ENCODE results near the gene CES5A. TPM values are rescaled to one million over a fixed set of nuclear protein-coding genes. Genes with fewer than 3 reads are reported as not detected.

Gene CES5A
- total and polyA plus RNA-seq, 10 of the 15 experiments (the other 5 are each of a cell fraction or from before 2014, with no cell fraction given): 0.19 TPM; not detected in 9

GRCh38 chr16:55810451-55810961, 64.7 kb downstream of the CES5A start:
- no TSS peak for BruUV-seq (replicated peaks)
- Histone ChIP-seq H3K9me3 (replicated peaks; ENCODE audit: control insufficient read depth, insufficient read depth, low read length) (no peaks in the 10 kb centered on the region), H3K27ac (ENCODE audit: control insufficient read depth, insufficient read depth) (no peak overlapping the region), H3K9ac (ENCODE audit: control insufficient read depth, insufficient read depth, low read length) (no peak overlapping the region), H3K4me2 (ENCODE audit: control insufficient read depth, insufficient read depth) (no peak overlapping the region), H3K4me3 (no peak overlapping the region), H3K27me3 (replicated peaks in 1 of 2; ENCODE audit: control insufficient read depth in 2 of 2, insufficient read depth in 2 of 2, low read length in 1 of 2) (no peaks in the 10 kb centered on the region; a peak in 1 of 4 replicates), H3K79me2 (ENCODE audit: control insufficient read depth, insufficient read depth, low read length) (no peaks in the 10 kb centered on the region), H4K20me1 (ENCODE audit: control insufficient read depth, insufficient read depth) (no peaks in the 10 kb centered on the region), H3K36me3 (ENCODE audit: control insufficient read depth in 2 of 2, insufficient read depth in 2 of 2, low read length in 1 of 2) (no peaks in the 10 kb centered on the region), H2AFZ (ENCODE audit: control insufficient read depth, low read depth, low read length) (no peak overlapping the region), H3K4me1 (ENCODE audit: control insufficient read depth, insufficient read depth, low read length) (no peaks in the 10 kb centered on the region)
- FAIRE-seq (no peak), DNase-seq (ENCODE audit: low read depth, low spot score) (no peak), ATAC-seq (no peak)
- intact Hi-C loops (cut with micrococcal nuclease; ENCODE audit: unreplicated experiment) (no loop called here), in situ Hi-C loops (cut with MboI) (no loop called here)
- ChIA-PET CTCF (no interaction called here), RAD21 (ENCODE audit: unreplicated experiment) (no interaction called here), POLR2A (no interaction called here), SMC1A (ENCODE audit: uncharacterized antibody, unreplicated experiment) (no interaction called here)
- TF ChIP-seq JUND (IDR thresholded peaks at IDR 0.05; ENCODE audit: low read depth, low read length): no peak
- no peak for TF ChIP-seq BHLHE40 (IDR thresholded peaks at IDR 0.05; ENCODE audit: borderline replicate concordance in 1 of 2, low read depth in 2 of 2, low read length in 1 of 2)
- no peak for TF ChIP-seq E2F4 (IDR thresholded peaks at IDR 0.05; ENCODE audit: low read depth, low read length)
- no peak for TF ChIP-seq IKZF1 (conservative IDR thresholded peaks at IDR 0.05)
- no peak for TF ChIP-seq TCF3 (IDR thresholded peaks at IDR 0.05; ENCODE audit: borderline replicate concordance, insufficient read depth, low read depth, low read length)
- 18% methylated on average over 8 of the region's 8 CpGs for WGBS (ENCODE audit: insufficient coverage, insufficient replicate concordance, low lambda C conversion rate, missing lambda C conversion rate)

GRCh38 chr16:55809851-55810250, 65.3 kb downstream of the CES5A start:
- Histone ChIP-seq H3K4me3 (no peak overlapping the region), H3K27ac (ENCODE audit: control insufficient read depth, insufficient read depth) (no peak overlapping the region), H3K36me3 (ENCODE audit: control insufficient read depth in 2 of 2, insufficient read depth in 2 of 2, low read length in 1 of 2) (no peaks in the 10 kb centered on the region), H3K9ac (ENCODE audit: control insufficient read depth, insufficient read depth, low read length) (no peak overlapping the region), H2AFZ (ENCODE audit: control insufficient read depth, low read depth, low read length) (no peak overlapping the region), H3K27me3 (replicated peaks in 1 of 2; ENCODE audit: control insufficient read depth in 2 of 2, insufficient read depth in 2 of 2, low read length in 1 of 2) (no peaks in the 10 kb centered on the region; a peak in 1 of 4 replicates), H3K9me3 (replicated peaks; ENCODE audit: control insufficient read depth, insufficient read depth, low read length) (no peaks in the 10 kb centered on the region), H3K4me1 (ENCODE audit: control insufficient read depth, insufficient read depth, low read length) (no peaks in the 10 kb centered on the region), H4K20me1 (ENCODE audit: control insufficient read depth, insufficient read depth) (no peaks in the 10 kb centered on the region), H3K79me2 (ENCODE audit: control insufficient read depth, insufficient read depth, low read length) (no peaks in the 10 kb centered on the region), H3K4me2 (ENCODE audit: control insufficient read depth, insufficient read depth) (no peak overlapping the region)
- CTCF ChIA-PET: no interaction called here
- 9% methylated on average over 4 of the region's 4 CpGs for WGBS (ENCODE audit: insufficient coverage, insufficient replicate concordance, low lambda C conversion rate, missing lambda C conversion rate)
- FAIRE-seq (no peak), DNase-seq (ENCODE audit: low read depth, low spot score) (no peak), ATAC-seq (no peak)
- in situ Hi-C loops (cut with MboI): no loop called here
- RAD21 ChIA-PET (ENCODE audit: unreplicated experiment): no interaction called here
- intact Hi-C loops (cut with micrococcal nuclease; ENCODE audit: unreplicated experiment): no loop called here
- BruUV-seq (replicated peaks): no TSS peak
- POLR2A ChIA-PET: no interaction called here
- SMC1A ChIA-PET (ENCODE audit: uncharacterized antibody, unreplicated experiment): no interaction called here
- no peak for TF ChIP-seq DPF2 (IDR thresholded peaks at IDR 0.05)
- TF ChIP-seq MXI1 (IDR thresholded peaks at IDR 0.05; ENCODE audit: low read depth, low read length): no peak
- TF ChIP-seq BCLAF1 (IDR thresholded peaks at IDR 0.05): no peak
- no peak for TF ChIP-seq MEF2A (IDR thresholded peaks at IDR 0.05; ENCODE audit: insufficient read depth, low read depth, low read length)
- no peak for TF ChIP-seq ZBTB11 (CRISPR knock-in tag; IDR thresholded peaks at IDR 0.05)
